SK-N-MC (cell line): ENCODE measurements around the gene PDCL2.

Experiments used
- EZH2 ChIP-seq: fragments of 200-600 bp; sonication (generic); IDR thresholded peaks from one replicate; pipeline ENCODE4 v1.6.1; 2017; ENCODE audit warnings: antibody characterized with exemption
- FOXP2 ChIP-seq: optimal IDR thresholded peaks from 2 replicates; pipeline ENCODE3; 2011; ENCODE audit warnings: mild to moderate bottlenecking, moderate library complexity; ENCODE audit not compliant: insufficient read depth; ENCODE audit errors: extremely low read length, control extremely low read depth
- POLR2AphosphoS5 ChIP-seq: IDR thresholded peaks from 2 replicates; pipeline ENCODE4 v1.6.1; 2012; ENCODE audit warnings: mild to moderate bottlenecking, low read depth, low read length, borderline replicate concordance

DNA sequence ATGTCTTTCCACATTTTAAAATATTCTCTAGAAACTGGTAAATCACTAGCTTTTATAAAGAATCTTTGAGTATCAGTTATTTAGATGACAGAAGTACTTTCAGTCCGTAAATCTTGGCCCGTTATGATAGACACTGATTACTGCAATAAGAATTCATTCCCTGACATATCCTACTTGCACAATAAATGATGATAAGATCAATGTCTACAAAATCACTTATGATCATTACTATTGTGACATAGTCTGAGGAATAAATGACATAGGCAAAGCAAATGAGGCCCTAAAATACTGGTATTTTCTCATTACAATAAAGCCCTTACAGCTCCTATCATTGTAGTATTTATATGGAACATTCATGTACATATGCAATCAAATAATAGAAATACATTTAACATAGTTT is 6.6 kb upstream of the PDCL2 start:
- TF ChIP-seq POLR2AphosphoS5, result no peak
- no peak for TF ChIP-seq EZH2
- TF ChIP-seq FOXP2, result no peak
